ENCODE data around the gene ATP6V1G2.

Gene ATP6V1G2

DNA sequence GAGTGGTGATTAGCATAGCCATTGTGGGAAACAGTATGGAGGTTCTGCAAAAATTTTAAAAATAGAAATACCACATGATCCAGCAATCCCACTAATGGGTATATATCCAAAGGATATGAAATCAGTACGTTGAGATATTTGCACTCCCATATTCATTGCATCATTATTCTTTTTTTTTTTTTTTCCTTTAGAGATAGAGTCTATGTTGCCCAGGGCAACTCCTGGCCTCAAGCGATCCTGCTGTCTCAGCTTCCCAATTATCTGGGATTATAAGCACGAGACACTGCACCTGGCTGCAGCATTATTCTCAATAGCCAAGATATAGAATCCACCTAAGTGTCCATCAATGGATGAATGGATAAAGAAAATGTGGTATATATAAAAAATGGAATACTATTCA, 24.6 kb downstream of the ATP6V1G2 start:
- CTCF ChIA-PET: interaction anchor here (2.5 kb wide), 1 partner anchor 29 kb away, joined by 7 read pairs; no protein-coding TSS in a partner anchor
- H3K27ac ChIP-seq (ENCODE audit: extremely low read depth, low read depth, low read length): no peak overlapping the region
- TF ChIP-seq ZNF792 (tag by site-specific recombination; IDR thresholded peaks at IDR 0.05) (no peak), ZNF155 (tag by site-specific recombination; IDR thresholded peaks at IDR 0.05) (no peak), ZNF544 (tag by site-specific recombination; IDR thresholded peaks at IDR 0.05) (no peak), EGR2 (tag by site-specific recombination; IDR thresholded peaks at IDR 0.05; ENCODE audit: low read depth) (no peak), ZNF280D (tag by site-specific recombination; IDR thresholded peaks at IDR 0.05) (no peak), ZNF629 (tag by site-specific recombination; IDR thresholded peaks at IDR 0.05) (no peak), ZNF768 (tag by site-specific recombination; IDR thresholded peaks at IDR 0.05) (no peak), ZNF266 (tag by site-specific recombination; IDR thresholded peaks at IDR 0.05; ENCODE audit: low read depth) (no peak), ZNF530 (tag by site-specific recombination; IDR thresholded peaks at IDR 0.05; ENCODE audit: low read depth) (no peak), ZFP37 (tag by site-specific recombination; IDR thresholded peaks at IDR 0.05) (no peak), REST (tag by site-specific recombination; IDR thresholded peaks at IDR 0.05) (no peak), YY2 (tag by site-specific recombination; IDR thresholded peaks at IDR 0.05) (no peak), GLI2 (tag by site-specific recombination; IDR thresholded peaks at IDR 0.05; ENCODE audit: borderline replicate concordance, low read depth) (no peak), ZNF112 (tag by site-specific recombination; IDR thresholded peaks at IDR 0.05) (no peak), ZNF335 (tag by site-specific recombination; conservative IDR thresholded peaks at IDR 0.05) (no peak)
- TF ChIP-seq, protein P1, sequence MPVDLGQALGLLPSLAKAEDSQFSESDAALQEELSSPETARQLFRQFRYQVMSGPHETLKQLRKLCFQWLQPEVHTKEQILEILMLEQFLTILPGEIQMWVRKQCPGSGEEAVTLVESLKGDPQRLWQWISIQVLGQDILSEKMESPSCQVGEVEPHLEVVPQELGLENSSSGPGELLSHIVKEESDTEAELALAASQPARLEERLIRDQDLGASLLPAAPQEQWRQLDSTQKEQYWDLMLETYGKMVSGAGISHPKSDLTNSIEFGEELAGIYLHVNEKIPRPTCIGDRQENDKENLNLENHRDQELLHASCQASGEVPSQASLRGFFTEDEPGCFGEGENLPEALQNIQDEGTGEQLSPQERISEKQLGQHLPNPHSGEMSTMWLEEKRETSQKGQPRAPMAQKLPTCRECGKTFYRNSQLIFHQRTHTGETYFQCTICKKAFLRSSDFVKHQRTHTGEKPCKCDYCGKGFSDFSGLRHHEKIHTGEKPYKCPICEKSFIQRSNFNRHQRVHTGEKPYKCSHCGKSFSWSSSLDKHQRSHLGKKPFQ (tag by site-specific recombination; IDR thresholded peaks at IDR 0.05): no peak
- TF ChIP-seq, protein P2, sequence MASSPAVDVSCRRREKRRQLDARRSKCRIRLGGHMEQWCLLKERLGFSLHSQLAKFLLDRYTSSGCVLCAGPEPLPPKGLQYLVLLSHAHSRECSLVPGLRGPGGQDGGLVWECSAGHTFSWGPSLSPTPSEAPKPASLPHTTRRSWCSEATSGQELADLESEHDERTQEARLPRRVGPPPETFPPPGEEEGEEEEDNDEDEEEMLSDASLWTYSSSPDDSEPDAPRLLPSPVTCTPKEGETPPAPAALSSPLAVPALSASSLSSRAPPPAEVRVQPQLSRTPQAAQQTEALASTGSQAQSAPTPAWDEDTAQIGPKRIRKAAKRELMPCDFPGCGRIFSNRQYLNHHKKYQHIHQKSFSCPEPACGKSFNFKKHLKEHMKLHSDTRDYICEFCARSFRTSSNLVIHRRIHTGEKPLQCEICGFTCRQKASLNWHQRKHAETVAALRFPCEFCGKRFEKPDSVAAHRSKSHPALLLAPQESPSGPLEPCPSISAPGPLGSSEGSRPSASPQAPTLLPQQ (tag by site-specific recombination; IDR thresholded peaks at IDR 0.05): no peak
- TF ChIP-seq, protein P3, sequence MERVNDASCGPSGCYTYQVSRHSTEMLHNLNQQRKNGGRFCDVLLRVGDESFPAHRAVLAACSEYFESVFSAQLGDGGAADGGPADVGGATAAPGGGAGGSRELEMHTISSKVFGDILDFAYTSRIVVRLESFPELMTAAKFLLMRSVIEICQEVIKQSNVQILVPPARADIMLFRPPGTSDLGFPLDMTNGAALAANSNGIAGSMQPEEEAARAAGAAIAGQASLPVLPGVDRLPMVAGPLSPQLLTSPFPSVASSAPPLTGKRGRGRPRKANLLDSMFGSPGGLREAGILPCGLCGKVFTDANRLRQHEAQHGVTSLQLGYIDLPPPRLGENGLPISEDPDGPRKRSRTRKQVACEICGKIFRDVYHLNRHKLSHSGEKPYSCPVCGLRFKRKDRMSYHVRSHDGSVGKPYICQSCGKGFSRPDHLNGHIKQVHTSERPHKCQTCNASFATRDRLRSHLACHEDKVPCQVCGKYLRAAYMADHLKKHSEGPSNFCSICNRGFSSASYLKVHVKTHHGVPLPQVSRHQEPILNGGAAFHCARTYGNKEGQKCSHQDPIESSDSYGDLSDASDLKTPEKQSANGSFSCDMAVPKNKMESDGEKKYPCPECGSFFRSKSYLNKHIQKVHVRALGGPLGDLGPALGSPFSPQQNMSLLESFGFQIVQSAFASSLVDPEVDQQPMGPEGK (tag by site-specific recombination; IDR thresholded peaks at IDR 0.05): no peak
- H3K4me1 ChIP-seq (ENCODE audit: control insufficient read depth, insufficient read depth, low read length): peaks cover 3% of the 10 kb centered on the region; the same call in 1 of the 2 replicates
- no peaks in the 10 kb centered on the region for H3K36me3 ChIP-seq (ENCODE audit: control insufficient read depth in 2 of 2, insufficient read depth in 1 of 2, low read length in 2 of 2)
- POLR2A ChIA-PET: no interaction called here
- H3K9me3 ChIP-seq (ENCODE audit: control insufficient read depth, insufficient read depth, low read depth, low read length): no peaks in the 10 kb centered on the region
- H3K4me3 ChIP-seq (ENCODE audit: low read depth, low read length): no peak overlapping the region

Data from HEK293 (cell line).